H1 (cell line): Measurements from ENCODE around the gene TMEM209.

Experiments
- CBX8 ChIP-seq: fragments of 300-800, 300-1000 bp; sonication (generic); IDR thresholded peaks from 2 replicates; pipeline ENCODE4 v1.7.1; 2016; ENCODE audit warnings: low read depth, low read length, borderline replicate concordance
- CTCF ChIP-seq, 3 experiments: IDR thresholded peaks; 1 replicate in 2 of 3; 2 replicates in 1 of 3; pipeline versions ENCODE4 v1.5.1 to v1.6.1; 2011; ENCODE audit warnings: low read length in 3 of 3, mild to moderate bottlenecking in 3 of 3, inconsistent platforms in 2 of 3, low read depth in 1 of 3, moderate library complexity in 1 of 3; ENCODE audit not compliant: insufficient read depth in 1 of 3; ENCODE audit errors: control extremely low read depth in 1 of 3
- EZH2 ChIP-seq: fragments of 200-600 bp; sonication (generic); IDR thresholded peaks from 2 replicates; pipeline ENCODE4 v1.7.1; 2012; ENCODE audit warnings: low read depth, mild to moderate bottlenecking, moderate library complexity, low read length, inconsistent platforms; ENCODE audit not compliant: severe bottlenecking
- HDAC2 ChIP-seq, 2 experiments: fragments of 300-600 bp in 1 of 2; sonication (generic) in 1 of 2; IDR thresholded peaks; 2 replicates each; pipeline ENCODE4 v1.6.1; 2011 to 2012; ENCODE audit warnings: low read depth in 2 of 2, low read length in 2 of 2, mild to moderate bottlenecking in 2 of 2, moderate library complexity in 2 of 2, borderline replicate concordance in 1 of 2, inconsistent platforms in 1 of 2
- POLR2AphosphoS5 ChIP-seq: IDR thresholded peaks from 2 replicates; pipeline ENCODE4 v1.6.1; 2011; ENCODE audit warnings: low read depth, low read length
- RFX5 ChIP-seq: IDR thresholded peaks from 2 replicates; pipeline ENCODE4 v1.6.1; 2011; ENCODE audit warnings: low read depth, low read length, improper control_type of control experiment, borderline replicate concordance
- RNF2 ChIP-seq: fragments of 200-900, 300-1000 bp; sonication (generic); IDR thresholded peaks from 2 replicates; pipeline ENCODE4 v1.7.1; 2016; ENCODE audit warnings: borderline replicate concordance, low read depth, mild to moderate bottlenecking, antibody characterized with exemption, low read length; ENCODE audit not compliant: poor library complexity, severe bottlenecking; ENCODE audit errors: missing control alignments
- SIN3A ChIP-seq, 2 experiments: IDR thresholded peaks in 1 of 2; conservative IDR thresholded peaks in 1 of 2; 2 replicates each; pipeline ENCODE4 v1.6.1; 2011 to 2012; ENCODE audit warnings: low read length in 2 of 2, improper control_type of control experiment in 1 of 2, low read depth in 1 of 2, mild to moderate bottlenecking in 1 of 2
- SIX5 ChIP-seq: IDR thresholded peaks from 2 replicates; pipeline ENCODE4 v1.6.1; 2011; ENCODE audit warnings: mild to moderate bottlenecking, low read depth, low read length
- SP1 ChIP-seq: IDR thresholded peaks from 2 replicates; pipeline ENCODE4 v1.6.1; 2011; ENCODE audit warnings: low read depth, low read length
- TBP ChIP-seq: IDR thresholded peaks from 2 replicates; pipeline ENCODE4 v1.6.1; 2011; ENCODE audit warnings: low read depth, low read length, improper control_type of control experiment
- TEAD4 ChIP-seq: IDR thresholded peaks from 2 replicates; pipeline ENCODE4 v1.6.1; 2012; ENCODE audit warnings: low read depth, low read length, inconsistent platforms, mixed read lengths

DNA sequence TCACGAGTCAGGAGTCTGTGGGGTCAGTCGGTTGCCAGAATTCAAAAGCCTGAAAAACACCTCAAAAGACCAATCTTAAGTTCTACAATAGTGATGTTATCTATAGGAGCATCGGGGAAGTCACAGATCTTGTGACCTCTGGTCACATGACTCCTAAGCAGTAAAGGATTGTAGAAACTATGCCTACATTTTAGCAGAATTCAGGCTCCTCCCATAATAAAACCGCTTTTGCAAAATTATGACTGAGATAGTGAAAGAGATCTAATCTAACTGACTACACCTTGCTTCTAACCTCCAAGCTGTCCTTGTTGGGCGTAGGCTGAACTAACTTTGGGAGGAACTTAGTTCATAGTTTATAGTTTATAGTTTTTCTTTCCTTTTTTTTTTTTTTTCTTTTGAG is 19.0 kb upstream of the TMEM209 start:
- TF ChIP-seq SP1 = no peak
- TF ChIP-seq CTCF (IDR thresholded peaks at IDR 0.05; ENCODE audit: control extremely low read depth in 1 of 3, insufficient read depth in 1 of 3, low read depth in 1 of 3, low read length in 3 of 3) = no peak
- no peak for TF ChIP-seq TBP
- TF ChIP-seq SIX5 = no peak
- TF ChIP-seq POLR2AphosphoS5 = no peak
- TF ChIP-seq RFX5 = no peak
- no peak for TF ChIP-seq HDAC2 (IDR thresholded peaks at IDR 0.05; ENCODE audit: borderline replicate concordance in 1 of 2, low read depth in 2 of 2, low read length in 2 of 2)
- no peak for TF ChIP-seq SIN3A (conservative IDR thresholded peaks at IDR 0.05 in 1 of 2, IDR thresholded peaks at IDR 0.05 in 1 of 2; ENCODE audit: low read depth in 1 of 2, low read length in 2 of 2)
- no peak for TF ChIP-seq TEAD4
- TF ChIP-seq CBX8 = no peak
- TF ChIP-seq EZH2 = no peak
- no peak for TF ChIP-seq RNF2
